Stimulated activated memory B cell treated with anti-CD40 and anti-IgM and Interleukin-4, amounts not matched to agents 10 μg/mL and 1 μg/mL and 100 μg/mL, for 72 hours (primary cell): ENCODE measurements around the gene TSPAN16.

Source experiments
- ATAC-seq: fragments of 150-1000 bp; cut with Tn5 transposase; 2 replicates; pipeline ENCODE4 v1.10.0; 2021
- H3K27ac Mint-ChIP-seq: one replicate; pipeline ENCODE4 v1.8.0; 2022; ENCODE audit warnings: mild to moderate bottlenecking, mixed read lengths
- H3K27me3 Mint-ChIP-seq: one replicate; pipeline ENCODE4 v1.8.0; 2022; ENCODE audit warnings: mixed read lengths
- H3K36me3 Mint-ChIP-seq: one replicate; pipeline ENCODE4 v1.8.0; 2022; ENCODE audit warnings: mixed read lengths
- H3K4me1 Mint-ChIP-seq: one replicate; pipeline ENCODE4 v1.8.0; 2022; ENCODE audit warnings: mixed read lengths
- H3K4me3 Mint-ChIP-seq: one replicate; pipeline ENCODE4 v1.8.0; 2022; ENCODE audit warnings: mild to moderate bottlenecking, moderate library complexity, mixed read lengths
- H3K9me3 Mint-ChIP-seq: one replicate; pipeline ENCODE4 v1.8.0; 2022; ENCODE audit warnings: mixed read lengths

Gene TSPAN16

DNA sequence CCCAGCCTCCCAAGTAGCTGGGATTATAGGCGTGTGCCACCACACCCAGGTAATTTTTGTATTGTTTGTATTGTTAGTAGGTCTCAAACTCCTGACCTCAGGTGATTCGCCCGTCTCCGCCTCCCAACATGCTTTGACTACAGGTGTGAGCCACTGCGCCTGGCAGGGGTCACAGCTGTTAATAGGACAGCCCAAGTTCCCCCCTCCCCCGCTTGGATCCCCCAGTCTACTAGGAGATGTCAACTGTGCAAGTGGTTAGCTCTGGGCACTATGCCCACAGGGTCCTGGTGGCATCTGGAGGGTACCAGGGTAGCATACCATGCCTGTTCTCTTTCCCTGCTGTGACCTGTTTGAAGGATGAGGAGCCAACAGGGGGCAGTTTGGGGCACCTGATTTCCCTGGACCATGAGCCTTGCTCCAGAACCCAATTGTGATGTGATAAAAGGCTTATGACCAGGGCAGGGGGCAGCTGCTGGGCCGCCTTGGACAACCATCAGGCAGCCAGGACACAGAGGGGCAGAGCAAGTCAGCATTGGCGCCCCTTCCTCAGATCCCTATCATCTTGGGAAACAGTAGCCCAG is at the start of gene TSPAN16:
Gene TSPAN16 (plus strand): TSS at position 496 of the 581 bp plus-strand sequence. CDS start 138 bp downstream, outside the sequence.
- H3K4me1 Mint-ChIP-seq = peaks cover 10% of the 10 kb centered on the region
- H3K27ac Mint-ChIP-seq = no peak within 1 kb of the TSS
- no peak within 1 kb of the TSS for H3K4me3 Mint-ChIP-seq
- ATAC-seq = no peak
- no peaks in the 10 kb centered on the region for H3K9me3 Mint-ChIP-seq
- H3K36me3 Mint-ChIP-seq = no peaks in the 10 kb centered on the region
- H3K27me3 Mint-ChIP-seq = peaks cover 42% of the 10 kb centered on the region

DNA sequence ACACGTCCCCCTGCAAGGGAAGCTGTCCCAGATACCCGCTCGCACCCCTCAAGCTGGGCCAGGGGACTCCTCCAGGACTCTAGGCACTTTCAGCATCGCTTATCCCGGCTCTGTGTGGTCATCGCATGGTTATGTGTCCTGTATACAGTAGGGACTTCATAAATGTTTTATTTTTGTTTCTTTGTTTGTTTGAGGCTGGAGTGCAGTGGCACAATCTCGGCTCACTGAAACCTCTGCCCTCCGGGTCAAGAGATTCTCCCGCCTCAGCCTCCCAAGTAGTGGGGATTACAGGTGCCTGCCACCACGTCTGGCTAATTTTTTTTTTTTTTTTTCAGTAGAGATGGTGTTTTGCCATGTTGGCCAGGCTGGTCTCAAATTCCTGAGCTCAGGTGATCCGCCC is 49.0 kb upstream of the TSPAN16 start:
- Mint-ChIP-seq H3K27ac (no peak overlapping the region), H3K4me3 (no peak overlapping the region), H3K27me3 (peaks cover 9% of the 10 kb centered on the region), H3K9me3 (no peaks in the 10 kb centered on the region), H3K36me3 (peaks cover 6% of the 10 kb centered on the region), H3K4me1 (peaks cover 7% of the 10 kb centered on the region)
- ATAC-seq = no peak

GRCh38 chr19:11247391-11247790 is 48.6 kb upstream of the TSPAN16 start:
- no peak for ATAC-seq
- H3K36me3 Mint-ChIP-seq = peaks cover 6% of the 10 kb centered on the region
- no peak overlapping the region for H3K4me3 Mint-ChIP-seq
- peaks cover 7% of the 10 kb centered on the region for H3K4me1 Mint-ChIP-seq
- peaks cover 9% of the 10 kb centered on the region for H3K27me3 Mint-ChIP-seq
- no peak overlapping the region for H3K27ac Mint-ChIP-seq
- no peaks in the 10 kb centered on the region for H3K9me3 Mint-ChIP-seq

DNA sequence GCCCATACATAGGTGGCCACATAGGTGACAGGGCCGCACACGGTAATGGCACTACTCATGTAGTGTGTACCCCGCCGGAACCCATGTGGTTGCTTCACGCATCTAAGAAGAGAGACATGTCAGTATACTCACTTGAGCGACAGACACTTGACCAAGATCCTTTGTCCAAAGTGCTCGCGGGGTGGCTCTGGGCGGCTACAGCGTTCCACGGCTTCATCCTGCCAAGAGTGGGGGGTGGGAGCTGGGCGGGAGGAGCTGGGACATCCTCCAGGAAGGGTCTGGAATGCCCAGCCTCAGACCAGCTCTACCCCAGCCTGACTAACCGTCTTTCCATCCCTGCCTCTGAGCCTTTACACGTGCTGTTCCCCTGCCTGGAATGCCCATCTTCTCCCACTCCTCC is 48.0 kb upstream of the TSPAN16 start:
- Mint-ChIP-seq H3K27me3 (peaks cover 9% of the 10 kb centered on the region), H3K9me3 (no peaks in the 10 kb centered on the region), H3K4me3 (no peak overlapping the region), H3K4me1 (peaks cover 7% of the 10 kb centered on the region), H3K27ac (no peak overlapping the region), H3K36me3 (peaks cover 6% of the 10 kb centered on the region)
- ATAC-seq = no peak

GRCh38 chr19:11248852-11249251 is 47.1 kb upstream of the TSPAN16 start:
- ATAC-seq = no peak
- no peak overlapping the region for H3K4me3 Mint-ChIP-seq
- peaks cover 6% of the 10 kb centered on the region for H3K36me3 Mint-ChIP-seq
- H3K27me3 Mint-ChIP-seq = peaks cover 9% of the 10 kb centered on the region
- H3K27ac Mint-ChIP-seq = no peak overlapping the region
- peaks cover 2% of the 10 kb centered on the region for H3K4me1 Mint-ChIP-seq
- no peaks in the 10 kb centered on the region for H3K9me3 Mint-ChIP-seq

GRCh38 chr19:11251217-11251616 is 44.7 kb upstream of the TSPAN16 start:
- no peaks in the 10 kb centered on the region for H3K4me1 Mint-ChIP-seq
- peaks cover 9% of the 10 kb centered on the region for H3K27me3 Mint-ChIP-seq
- no peak for ATAC-seq
- H3K4me3 Mint-ChIP-seq = no peak overlapping the region
- H3K9me3 Mint-ChIP-seq = no peaks in the 10 kb centered on the region
- H3K27ac Mint-ChIP-seq = no peak overlapping the region
- H3K36me3 Mint-ChIP-seq = peaks cover 6% of the 10 kb centered on the region

- ATAC-seq = no peak
- Mint-ChIP-seq H3K27me3 (peaks cover 4% of the 10 kb centered on the region), H3K4me3 (no peak overlapping the region), H3K27ac (no peak overlapping the region), H3K9me3 (no peaks in the 10 kb centered on the region), H3K4me1 (no peaks in the 10 kb centered on the region), H3K36me3 (peaks cover 2% of the 10 kb centered on the region)
Measured at GRCh38 chr19:11251650-11252314, 44.2 kb upstream of the TSPAN16 start.

GRCh38 chr19:11252665-11253355 is 43.1 kb upstream of the TSPAN16 start:
- Mint-ChIP-seq H3K36me3 (no peaks in the 10 kb centered on the region), H3K27me3 (no peaks in the 10 kb centered on the region), H3K4me3 (no peak overlapping the region), H3K9me3 (no peaks in the 10 kb centered on the region), H3K4me1 (no peaks in the 10 kb centered on the region), H3K27ac (no peak overlapping the region)
- ATAC-seq = no peak

DNA sequence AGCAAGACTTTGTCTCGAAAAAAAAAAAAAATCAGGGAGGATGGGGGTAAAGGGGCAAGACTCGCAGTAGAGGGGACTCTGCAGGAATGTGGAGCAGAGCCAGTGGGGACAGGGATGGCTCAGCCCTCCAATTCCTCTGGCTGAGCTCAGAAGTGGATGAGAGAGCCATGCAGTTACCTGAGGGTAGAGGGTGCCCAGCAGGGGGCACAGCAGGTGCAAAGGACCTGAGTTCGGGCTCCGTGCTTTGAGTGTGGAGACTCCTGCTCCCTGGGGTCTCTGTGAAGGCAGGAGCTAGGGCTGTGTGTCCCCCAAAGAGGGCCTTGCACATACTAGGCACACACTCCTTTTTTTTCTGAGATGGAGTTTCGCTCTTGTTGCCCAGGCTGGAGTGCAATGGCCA is 41.3 kb upstream of the TSPAN16 start:
- Mint-ChIP-seq H3K4me1 (no peaks in the 10 kb centered on the region), H3K36me3 (no peaks in the 10 kb centered on the region), H3K27me3 (no peaks in the 10 kb centered on the region), H3K9me3 (no peaks in the 10 kb centered on the region), H3K27ac (no peak overlapping the region), H3K4me3 (no peak overlapping the region)
- ATAC-seq = no peak

- no peaks in the 10 kb centered on the region for H3K4me1 Mint-ChIP-seq
- H3K4me3 Mint-ChIP-seq = no peak overlapping the region
- no peaks in the 10 kb centered on the region for H3K27me3 Mint-ChIP-seq
Measured at GRCh38 chr19:11256189-11256588, 39.8 kb upstream of the TSPAN16 start.

GRCh38 chr19:11257846-11258380 is 38.0 kb upstream of the TSPAN16 start:
- Mint-ChIP-seq H3K36me3 (no peaks in the 10 kb centered on the region), H3K4me1 (peaks cover 5% of the 10 kb centered on the region), H3K4me3 (no peak overlapping the region), H3K27me3 (no peaks in the 10 kb centered on the region), H3K27ac (no peak overlapping the region), H3K9me3 (no peaks in the 10 kb centered on the region)
- ATAC-seq = no peak

More at GRCh38 chr19:11256189-11256588, 39.8 kb upstream of the TSPAN16 start:
- Mint-ChIP-seq H3K27ac (no peak overlapping the region), H3K36me3 (no peaks in the 10 kb centered on the region), H3K9me3 (no peaks in the 10 kb centered on the region)
- ATAC-seq = no peak

DNA sequence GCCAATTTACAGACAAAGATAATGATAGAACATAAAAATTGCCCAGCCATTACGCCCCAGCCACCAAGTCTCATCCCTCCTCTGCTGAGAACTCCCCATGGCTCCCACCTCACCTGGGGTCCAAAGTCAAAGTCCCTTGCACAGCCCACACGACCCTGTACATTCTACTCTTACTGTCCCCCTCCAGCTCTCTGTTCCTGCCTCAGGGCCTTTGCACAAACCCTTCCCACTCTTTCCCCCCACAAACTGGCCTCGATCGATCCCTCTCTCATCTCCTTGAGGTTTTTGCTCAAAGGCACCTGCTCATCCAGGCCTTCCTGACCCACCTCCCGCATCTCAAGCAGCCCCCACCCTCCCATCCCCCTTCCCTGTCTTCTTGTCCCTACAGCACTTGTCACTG is 35.0 kb upstream of the TSPAN16 start:
- H3K36me3 Mint-ChIP-seq = no peaks in the 10 kb centered on the region
- no peaks in the 10 kb centered on the region for H3K9me3 Mint-ChIP-seq
- H3K4me1 Mint-ChIP-seq = peaks cover 13% of the 10 kb centered on the region
- H3K4me3 Mint-ChIP-seq = peak overlapping the region; percentile 77
- H3K27me3 Mint-ChIP-seq = peaks cover 14% of the 10 kb centered on the region
- H3K27ac Mint-ChIP-seq = peak overlapping the region; percentile 17
- ATAC-seq = no peak

GRCh38 chr19:11261431-11261970 is 34.5 kb upstream of the TSPAN16 start:
- Mint-ChIP-seq H3K9me3 (no peaks in the 10 kb centered on the region), H3K27me3 (peaks cover 15% of the 10 kb centered on the region), H3K4me3 (peak overlapping the region; percentile 77), H3K36me3 (no peaks in the 10 kb centered on the region), H3K27ac (peak overlapping the region; percentile 17), H3K4me1 (peaks cover 13% of the 10 kb centered on the region)
- no peak for ATAC-seq

DNA sequence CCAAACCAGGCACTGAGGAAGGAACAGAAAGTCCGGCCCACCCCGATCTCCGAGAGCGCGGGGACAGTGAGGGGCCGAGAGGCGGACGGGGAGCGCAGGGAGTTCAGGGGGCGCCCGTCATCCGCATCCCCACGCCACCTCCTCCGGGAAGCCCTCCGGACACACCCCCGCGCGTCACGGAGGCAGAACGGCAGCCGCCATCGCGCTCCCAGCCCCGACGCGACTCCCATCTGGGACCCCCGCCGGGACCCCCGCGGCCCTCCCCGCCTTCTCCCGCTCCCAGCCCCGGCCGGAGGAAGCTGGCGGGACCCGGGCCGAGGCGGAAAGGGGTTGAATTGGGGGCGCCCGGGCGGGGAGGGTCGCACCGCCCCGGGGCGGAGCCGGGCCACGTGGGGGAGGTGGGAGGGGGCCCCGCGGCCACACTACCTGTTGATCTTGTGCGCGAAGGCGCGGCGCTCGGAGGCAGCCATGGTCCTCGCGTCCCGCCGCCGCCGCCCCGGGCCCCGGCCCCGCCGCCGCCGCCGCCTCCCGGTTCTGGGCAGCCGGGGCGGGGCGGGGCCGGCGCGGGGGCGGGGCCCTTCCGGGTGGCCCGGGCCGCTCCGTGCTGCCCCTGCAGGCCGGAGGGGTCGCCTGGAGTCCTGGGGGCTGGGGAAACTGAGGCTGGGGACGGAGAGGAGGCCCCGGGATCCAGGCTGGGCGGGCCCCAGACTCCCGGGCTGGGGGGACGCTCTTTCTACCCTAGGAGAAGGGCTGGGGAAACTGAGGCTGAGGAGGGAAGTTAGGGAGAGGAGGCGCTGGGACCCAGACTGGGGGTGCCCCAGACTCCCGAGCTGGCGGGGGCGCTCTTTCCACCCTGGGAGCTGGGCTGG is 33.8 kb upstream of the TSPAN16 start, which contains the start of gene DOCK6:
Gene DOCK6 (minus strand): TSS at position 554 of the 869 bp plus-strand sequence. CDS start 84 bp downstream, at position 470.
- peaks cover 22% of the 10 kb centered on the region for H3K27me3 Mint-ChIP-seq
- ATAC-seq = peak; percentile 66
- H3K4me3 Mint-ChIP-seq = peak within 1 kb of the TSS; percentile 77
- H3K9me3 Mint-ChIP-seq = no peaks in the 10 kb centered on the region
- peak within 1 kb of the TSS; percentile 57 for H3K27ac Mint-ChIP-seq
- peaks cover 13% of the 10 kb centered on the region for H3K4me1 Mint-ChIP-seq
- no peaks in the 10 kb centered on the region for H3K36me3 Mint-ChIP-seq
